GM23338 (cell line): ENCODE results near the gene SKIC8. TPM values are rescaled to one million over a fixed set of nuclear protein-coding genes. Genes with fewer than 3 reads are reported as not detected.

Experiments
- ATAC-seq: fragments of 200-7000 bp; cut with Tn5 transposase; 3 replicates; pipeline ENCODE4 v1.9.1; 2020
- DNase-seq: peaks from one replicate; pipeline ENCODE4 v3.0.0-alpha.2; 2015; ENCODE audit warnings: low spot score
- H2AFZ ChIP-seq: fragments of 200-600 bp; sonication (generic); 2 replicates; pipeline ENCODE4 v1.8.0; 2016; ENCODE audit warnings: antibody characterized with exemption, mild to moderate bottlenecking, moderate library complexity
- H3F3A ChIP-seq: fragments of 200-600 bp; sonication (generic); replicated peaks from 2 replicates; pipeline ENCODE4 v1.8.0; 2017; ENCODE audit warnings: antibody characterized with exemption, mixed run types, low read depth
- H3K27ac ChIP-seq: fragments of 200-600 bp; sonication (generic); 2 replicates; pipeline ENCODE4 v1.6.1; 2016; ENCODE audit warnings: low read depth
- H3K27me3 ChIP-seq: fragments of 200-600 bp; sonication (generic); 2 replicates; pipeline ENCODE4 v1.8.0; 2016; ENCODE audit warnings: mild to moderate bottlenecking, mixed run types, moderate library complexity; ENCODE audit not compliant: insufficient read depth
- H3K36me3 ChIP-seq: fragments of 200-600 bp; sonication (generic); 2 replicates; pipeline ENCODE4 v1.8.0; 2016; ENCODE audit warnings: mild to moderate bottlenecking; ENCODE audit not compliant: insufficient read depth
- H3K4me1 ChIP-seq: fragments of 200-600 bp; sonication (generic); 2 replicates; pipeline ENCODE4 v1.8.0; 2016; ENCODE audit warnings: mild to moderate bottlenecking, moderate library complexity; ENCODE audit not compliant: insufficient read depth
- H3K4me2 ChIP-seq: fragments of 200-600 bp; sonication (generic); 2 replicates; pipeline ENCODE4 v1.7.1; 2017; ENCODE audit warnings: mixed run types
- H3K4me3 ChIP-seq: fragments of 200-600 bp; sonication (generic); 2 replicates; pipeline ENCODE4 v1.6.1; 2016; ENCODE audit warnings: mixed run types
- H3K79me2 ChIP-seq: fragments of 200-600 bp; sonication (generic); replicated peaks from 2 replicates; pipeline ENCODE4 v1.8.0; 2017; ENCODE audit warnings: mild to moderate bottlenecking; ENCODE audit not compliant: insufficient read depth
- H3K9me2 ChIP-seq: fragments of 200-600 bp; sonication (generic); 2 replicates; pipeline ENCODE4 v1.8.0; 2017; ENCODE audit not compliant: insufficient read depth
- H4K20me1 ChIP-seq: fragments of 200-600 bp; sonication (generic); replicated peaks from 2 replicates; pipeline ENCODE4 v1.8.0; 2017; ENCODE audit warnings: mild to moderate bottlenecking; ENCODE audit not compliant: insufficient read depth
- H3K27ac Mint-ChIP-seq: 2 replicates; pipeline ENCODE4 v1.8.0; 2020; ENCODE audit warnings: inconsistent platforms, mild to moderate bottlenecking, moderate library complexity, mixed read lengths
- H3K27me3 Mint-ChIP-seq: 3 replicates; pipeline ENCODE4 v1.8.0; 2022; ENCODE audit warnings: low read depth, mild to moderate bottlenecking, moderate library complexity, mixed read lengths, inconsistent platforms; ENCODE audit not compliant: insufficient read depth, poor library complexity
- H3K36me3 Mint-ChIP-seq: 3 replicates; pipeline ENCODE4 v1.8.0; 2021; ENCODE audit warnings: low read depth, mild to moderate bottlenecking, inconsistent platforms, moderate library complexity, mixed read lengths
- H3K4me1 Mint-ChIP-seq: 3 replicates; pipeline ENCODE4 v1.8.0; 2020; ENCODE audit warnings: mild to moderate bottlenecking, inconsistent platforms, mixed read lengths
- H3K4me3 Mint-ChIP-seq: 3 replicates; pipeline ENCODE4 v1.8.0; 2021; ENCODE audit warnings: moderate library complexity, mild to moderate bottlenecking, inconsistent platforms, mixed read lengths
- H3K9me3 Mint-ChIP-seq: 3 replicates; pipeline ENCODE4 v1.8.0; 2020; ENCODE audit warnings: moderate library complexity, mild to moderate bottlenecking, inconsistent platforms, mixed read lengths
- EZH2phosphoT487 ChIP-seq: fragments of 200-600 bp; sonication (generic); IDR thresholded peaks from one replicate; pipeline ENCODE4 v1.8.1; 2018; ENCODE audit warnings: antibody characterized with exemption; ENCODE audit not compliant: unreplicated experiment
- NANOG ChIP-seq: IDR thresholded peaks from 2 replicates; pipeline ENCODE4 v1.6.1; 2016; ENCODE audit warnings: antibody characterized with exemption, borderline replicate concordance
- POLR2AphosphoS5 ChIP-seq: IDR thresholded peaks from 2 replicates; pipeline ENCODE4 v1.6.1; 2016; ENCODE audit warnings: antibody characterized with exemption, low read depth
- STAT1 ChIP-seq: IDR thresholded peaks from one replicate; pipeline ENCODE4 v1.6.1; 2016; ENCODE audit warnings: antibody characterized with exemption; ENCODE audit not compliant: unreplicated experiment
- ZNF114 ChIP-seq: fragments of 250-450 bp; sonication (Bioruptor Pico); IDR thresholded peaks from 2 replicates; pipeline ENCODE4 v1.5.0; 2020; ENCODE audit warnings: mild to moderate bottlenecking, moderate library complexity
- ZNF331 ChIP-seq: fragments of 250-450 bp; sonication (Bioruptor Pico); IDR thresholded peaks from 2 replicates; pipeline ENCODE4 v1.5.0; 2020; ENCODE audit warnings: low read depth, mild to moderate bottlenecking, moderate library complexity
- ZNF462 ChIP-seq: fragments of 250-450 bp; sonication (Bioruptor Pico); IDR thresholded peaks from 2 replicates; pipeline ENCODE4 v1.5.0; 2020; ENCODE audit warnings: mild to moderate bottlenecking, moderate library complexity
- polyA plus RNA-seq: library from polyadenylated mRNA; unstranded; fragments of >200 nt; fragmentation: Nextera tagmentation; extraction: Ambion mirVana; gene quantifications from 2 replicates; pipeline ENCODE4 v1.2.1, GENCODE V29; 2016
- total RNA-seq: library from RNA; depleted of rRNA; stranded (reverse); fragments of >200 nt; shearing (Covaris generic); gene quantifications from 2 replicates; pipeline ENCODE4 v1.2.3, GENCODE V29; 2014
- TF ChIP-seq, protein P1 (sequence below), 2 experiments: fragments of 200-600 bp in 1 of 2; sonication (generic) in 1 of 2; conservative IDR thresholded peaks; 2 replicates each; pipeline versions ENCODE4 v1.5.1 to v1.6.1; 2016 to 2017; ENCODE audit warnings: antibody characterized with exemption in 2 of 2, low read depth in 2 of 2, mild to moderate bottlenecking in 2 of 2, moderate library complexity in 1 of 2

The SKIC8 gene
- total and polyA plus RNA-seq, 2 experiments from 2014 or later: 59.4 to 73.8 TPM

DNA sequence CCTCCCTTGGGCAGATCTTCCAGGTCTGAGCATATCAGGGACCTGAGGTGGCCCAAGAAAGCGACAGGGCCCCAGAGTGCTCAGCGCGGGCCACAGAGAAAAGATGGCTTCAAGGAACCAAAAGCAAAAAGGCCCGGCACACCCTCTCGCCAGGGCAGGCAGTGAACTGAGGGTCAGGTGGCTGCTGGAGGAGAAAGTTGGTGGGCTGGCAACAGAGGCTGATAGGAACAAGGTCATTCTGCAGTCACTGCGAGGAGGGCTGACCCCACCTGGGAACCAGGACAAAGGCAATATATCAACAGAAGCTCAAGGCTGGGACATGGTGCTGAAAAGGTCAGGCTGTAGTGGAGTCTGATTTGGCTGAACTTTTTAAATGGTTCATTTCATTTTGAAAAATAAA, 62.3 kb downstream of the SKIC8 start:
- H3K9me2 ChIP-seq: peaks cover 6% of the 10 kb centered on the region; the same call in 1 of the 2 replicates
- H3K27me3 ChIP-seq: no peaks in the 10 kb centered on the region
- H3F3A ChIP-seq: peaks cover 5% of the 10 kb centered on the region; the same call in 1 of the 2 replicates
- no peak overlapping the region for H2AFZ ChIP-seq
- no peaks in the 10 kb centered on the region for H4K20me1 ChIP-seq
- H3K36me3 ChIP-seq: no peaks in the 10 kb centered on the region
- Mint-ChIP-seq H3K4me1 (peaks cover 34% of the 10 kb centered on the region), H3K36me3 (no peaks in the 10 kb centered on the region), H3K27ac (no peak overlapping the region), H3K4me3 (no peak overlapping the region), H3K9me3 (no peaks in the 10 kb centered on the region), H3K27me3 (peaks cover 21% of the 10 kb centered on the region)
- no peak for ATAC-seq
- TF ChIP-seq NANOG: no peak
- TF ChIP-seq EZH2phosphoT487: no peak
- H3K79me2 ChIP-seq: no peaks in the 10 kb centered on the region
- no peak overlapping the region for H3K4me2 ChIP-seq
- no peak overlapping the region for H3K4me3 ChIP-seq
- no peak overlapping the region for H3K27ac ChIP-seq
- peaks cover 30% of the 10 kb centered on the region for H3K4me1 ChIP-seq
- DNase-seq: no peak

DNA sequence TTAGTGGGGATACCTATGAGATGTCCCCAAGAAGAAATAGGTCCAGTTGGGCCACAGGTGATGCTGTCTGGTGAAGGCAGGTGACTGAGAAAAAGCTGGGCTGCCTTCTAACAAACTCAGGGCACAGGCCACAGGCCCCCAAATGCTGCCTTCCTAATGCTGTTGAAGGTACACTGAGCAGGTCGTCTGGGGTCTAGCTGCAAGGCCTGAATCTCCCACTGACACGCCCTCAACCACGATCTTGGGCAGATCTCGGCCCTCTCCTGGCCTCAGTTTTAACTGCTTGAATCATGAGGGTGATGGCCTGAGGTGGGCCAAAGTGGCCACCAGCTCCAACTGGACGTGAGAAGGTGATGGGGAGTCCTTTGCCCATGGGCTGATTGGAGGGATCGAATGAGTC, 62.9 kb downstream of the SKIC8 start:
- no peaks in the 10 kb centered on the region for H3K27me3 ChIP-seq
- ATAC-seq (no peak), DNase-seq (no peak)
- H3F3A ChIP-seq: peaks cover 5% of the 10 kb centered on the region; the same call in 1 of the 2 replicates
- peaks cover 6% of the 10 kb centered on the region; the same call in 1 of the 2 replicates for H3K9me2 ChIP-seq
- no peak overlapping the region for H2AFZ ChIP-seq
- no peaks in the 10 kb centered on the region for H3K79me2 ChIP-seq
- H4K20me1 ChIP-seq: no peaks in the 10 kb centered on the region
- TF ChIP-seq STAT1: no peak
- TF ChIP-seq, protein P1, sequence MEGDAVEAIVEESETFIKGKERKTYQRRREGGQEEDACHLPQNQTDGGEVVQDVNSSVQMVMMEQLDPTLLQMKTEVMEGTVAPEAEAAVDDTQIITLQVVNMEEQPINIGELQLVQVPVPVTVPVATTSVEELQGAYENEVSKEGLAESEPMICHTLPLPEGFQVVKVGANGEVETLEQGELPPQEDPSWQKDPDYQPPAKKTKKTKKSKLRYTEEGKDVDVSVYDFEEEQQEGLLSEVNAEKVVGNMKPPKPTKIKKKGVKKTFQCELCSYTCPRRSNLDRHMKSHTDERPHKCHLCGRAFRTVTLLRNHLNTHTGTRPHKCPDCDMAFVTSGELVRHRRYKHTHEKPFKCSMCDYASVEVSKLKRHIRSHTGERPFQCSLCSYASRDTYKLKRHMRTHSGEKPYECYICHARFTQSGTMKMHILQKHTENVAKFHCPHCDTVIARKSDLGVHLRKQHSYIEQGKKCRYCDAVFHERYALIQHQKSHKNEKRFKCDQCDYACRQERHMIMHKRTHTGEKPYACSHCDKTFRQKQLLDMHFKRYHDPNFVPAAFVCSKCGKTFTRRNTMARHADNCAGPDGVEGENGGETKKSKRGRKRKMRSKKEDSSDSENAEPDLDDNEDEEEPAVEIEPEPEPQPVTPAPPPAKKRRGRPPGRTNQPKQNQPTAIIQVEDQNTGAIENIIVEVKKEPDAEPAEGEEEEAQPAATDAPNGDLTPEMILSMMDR (conservative IDR thresholded peaks at IDR 0.05; ENCODE audit: low read depth in 2 of 2): no peak
- no peak overlapping the region for H3K4me3 ChIP-seq
- Mint-ChIP-seq H3K4me1 (peaks cover 34% of the 10 kb centered on the region), H3K27ac (no peak overlapping the region), H3K9me3 (no peaks in the 10 kb centered on the region), H3K4me3 (no peak overlapping the region), H3K36me3 (no peaks in the 10 kb centered on the region), H3K27me3 (peaks cover 21% of the 10 kb centered on the region)
- H3K4me2 ChIP-seq: no peak overlapping the region
- H3K4me1 ChIP-seq: peaks cover 30% of the 10 kb centered on the region
- H3K36me3 ChIP-seq: no peaks in the 10 kb centered on the region
- no peak overlapping the region for H3K27ac ChIP-seq

DNA sequence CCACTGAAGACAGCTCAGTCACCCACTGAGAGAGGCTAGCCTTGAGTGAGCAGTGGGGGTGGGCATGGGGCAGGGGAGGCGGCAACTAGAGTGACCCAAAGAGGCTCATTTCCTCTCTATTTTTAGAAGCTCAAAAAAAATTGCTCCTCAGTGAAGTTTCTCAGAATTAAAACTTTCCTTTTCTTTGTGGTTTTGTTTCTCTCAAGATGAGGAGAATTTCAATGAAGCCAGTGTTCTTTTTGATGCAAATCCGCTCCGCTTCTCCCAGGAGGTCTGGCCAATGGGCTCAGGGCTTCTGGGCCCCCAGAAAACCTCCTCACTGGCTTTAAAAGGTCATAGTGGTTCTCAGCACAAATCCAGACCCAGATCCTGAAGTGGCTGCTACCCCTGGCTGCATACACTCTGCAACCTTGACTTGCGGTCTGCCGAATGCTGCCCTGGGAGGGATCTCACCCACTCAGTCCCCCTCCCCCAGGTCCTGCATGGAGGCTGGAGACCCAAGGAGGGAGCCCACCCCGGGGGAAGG, 64.8 kb downstream of the SKIC8 start, which contains the start of gene ACSBG1:
Gene ACSBG1 (minus strand): TSS at position 51 of the 526 bp plus-strand sequence. CDS start 64 bp downstream, outside the sequence.
- peak within 1 kb of the TSS; percentile 43 for H2AFZ ChIP-seq
- no peaks in the 10 kb centered on the region for H3K79me2 ChIP-seq
- Mint-ChIP-seq H3K27ac (peak within 1 kb of the TSS; percentile 79), H3K27me3 (peaks cover 12% of the 10 kb centered on the region), H3K36me3 (no peaks in the 10 kb centered on the region), H3K4me1 (peaks cover 28% of the 10 kb centered on the region), H3K9me3 (no peaks in the 10 kb centered on the region), H3K4me3 (peak within 1 kb of the TSS; percentile 42)
- ATAC-seq: peak; percentile 81
- H3K27me3 ChIP-seq: no peaks in the 10 kb centered on the region
- H3F3A ChIP-seq: peaks cover 5% of the 10 kb centered on the region; the same call in 1 of the 2 replicates
- peak within 1 kb of the TSS; percentile 70 for H3K4me2 ChIP-seq
- peak within 1 kb of the TSS; percentile 89 for H3K27ac ChIP-seq
- no peaks in the 10 kb centered on the region for H3K36me3 ChIP-seq
- peak; percentile 61 for DNase-seq
- peak within 1 kb of the TSS; percentile 29 for H3K4me3 ChIP-seq
- peaks cover 25% of the 10 kb centered on the region for H3K4me1 ChIP-seq
- no peaks in the 10 kb centered on the region for H4K20me1 ChIP-seq
- H3K9me2 ChIP-seq: peaks cover 6% of the 10 kb centered on the region; the same call in 1 of the 2 replicates
- no peak for TF ChIP-seq POLR2AphosphoS5
- no peak for TF ChIP-seq ZNF462
- TF ChIP-seq ZNF114: no peak
- TF ChIP-seq ZNF331 (CRISPR knock-in tag): no peak
- no peak for TF ChIP-seq NANOG
